ENCODE results near the gene MYOD1.

The MYOD1 gene

GRCh38 chr11:17719028-17719937 is at the start of gene MYOD1:
Gene MYOD1, plus strand, starts transcription at chr11:17719571. Its CDS starts 212 bp downstream, at chr11:17719783.
- DNase-seq, result no peak

- no peak for DNase-seq
These were observed 46.9 kb upstream of the MYOD1 start for GRCh38 chr11:17672469-17672868.

GRCh38 chr11:17673951-17674350 is 45.4 kb upstream of the MYOD1 start:
- no peak for DNase-seq

GRCh38 chr11:17682848-17683247 is 36.5 kb upstream of the MYOD1 start:
- no peak for DNase-seq

- DNase-seq, result no peak
These were observed 35.8 kb upstream of the MYOD1 start for GRCh38 chr11:17683377-17684161.

GRCh38 chr11:17684550-17684949 is 34.8 kb upstream of the MYOD1 start:
- DNase-seq, result no peak

DNA sequence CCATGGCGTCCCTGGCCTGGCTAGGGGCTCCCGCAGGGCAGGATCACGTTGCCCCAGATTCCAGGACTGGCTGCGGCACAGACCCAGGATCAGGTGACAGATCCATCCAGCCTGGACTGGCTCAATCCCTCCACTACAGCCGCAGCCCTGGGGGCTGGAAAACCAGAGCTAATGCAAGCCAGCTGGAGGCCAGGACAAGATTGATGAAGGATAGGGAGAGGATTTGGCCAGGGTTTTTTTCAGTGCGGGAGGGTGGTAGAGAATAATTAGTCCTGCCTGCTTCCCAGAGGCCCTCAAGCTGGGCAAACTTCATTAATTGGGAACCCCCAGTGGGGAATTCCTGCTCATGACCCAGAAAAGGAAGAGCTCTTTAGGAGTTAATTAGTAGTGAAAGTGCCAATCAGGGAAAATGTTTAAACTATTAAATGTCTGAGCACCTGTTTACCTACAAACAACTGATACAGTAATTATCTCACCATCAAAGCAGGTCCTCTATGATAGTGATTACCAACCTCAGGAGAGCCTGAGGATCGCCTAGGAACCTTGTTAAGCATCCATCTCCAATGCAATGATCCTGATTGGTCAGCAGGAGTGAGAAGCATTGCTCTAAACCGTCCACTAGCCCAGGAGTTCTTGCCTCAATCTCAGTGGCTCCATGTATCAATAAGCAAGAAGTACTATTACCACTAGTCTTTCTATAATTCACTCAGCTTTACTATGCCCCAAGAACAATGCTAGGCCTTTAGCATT is 33.0 kb upstream of the MYOD1 start:
- no peak for DNase-seq

DNA sequence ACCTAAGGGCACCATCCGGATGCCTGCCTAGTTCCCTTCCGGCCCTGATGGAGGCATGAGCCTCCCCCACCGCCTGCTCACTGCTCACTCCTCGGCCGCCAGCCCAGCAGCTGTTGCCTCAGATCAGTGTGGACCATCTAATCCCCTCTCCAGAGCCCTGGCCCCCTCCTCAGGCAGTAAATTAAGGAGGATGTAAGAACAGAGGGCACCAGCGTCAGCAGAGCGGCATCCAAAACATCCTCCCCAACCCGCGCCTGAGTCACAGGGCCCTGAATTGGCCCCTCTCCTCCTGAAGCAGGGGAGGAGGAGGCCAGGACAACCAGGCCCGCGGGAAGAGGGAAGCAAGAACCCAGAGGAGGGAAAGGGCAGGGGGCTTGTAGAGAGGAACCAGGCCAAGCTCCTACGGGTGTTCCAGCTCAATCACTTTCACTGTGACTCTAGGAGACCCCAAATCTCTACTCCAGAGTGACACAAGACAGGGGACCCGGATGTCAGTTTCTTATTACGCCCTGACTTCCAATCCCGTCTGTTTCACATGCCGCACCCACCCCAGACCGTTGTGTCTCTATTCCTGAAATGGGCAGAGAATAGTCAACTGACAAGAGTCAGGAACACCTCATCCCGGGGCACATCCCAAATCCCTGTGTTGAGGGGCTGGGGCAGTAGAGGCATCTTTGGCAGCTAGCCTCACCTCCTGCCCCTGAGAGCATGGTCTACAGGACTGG is 31.3 kb upstream of the MYOD1 start:
- no peak for DNase-seq

- no peak for DNase-seq
These were observed 27.8 kb upstream of the MYOD1 start for GRCh38 chr11:17691550-17691949.

- no peak for DNase-seq
These were observed 27.4 kb upstream of the MYOD1 start for GRCh38 chr11:17691976-17692375.

- no peak for DNase-seq
These were observed 26.4 kb upstream of the MYOD1 start for GRCh38 chr11:17692931-17693330.

DNA sequence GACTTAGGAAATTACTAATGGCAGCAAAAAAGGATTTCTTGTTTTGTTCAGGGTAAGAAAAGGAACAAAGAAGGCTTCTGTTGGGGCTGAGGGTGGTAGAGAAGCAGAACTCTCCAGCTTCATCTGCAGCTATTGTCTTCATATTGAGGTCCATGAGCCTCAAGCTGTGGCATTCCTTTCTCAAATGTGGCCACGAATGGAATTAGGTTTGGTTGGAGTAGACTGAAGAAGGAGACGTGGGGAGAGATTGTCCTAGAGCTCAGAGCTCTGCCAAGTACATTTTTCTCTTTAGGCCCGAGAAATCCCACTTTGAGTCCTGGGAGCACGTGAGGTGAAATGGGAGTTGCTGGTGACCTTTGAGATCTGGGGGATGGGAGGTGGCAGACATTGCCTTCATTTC is 25.8 kb upstream of the MYOD1 start:
- DNase-seq, result no peak

DNA sequence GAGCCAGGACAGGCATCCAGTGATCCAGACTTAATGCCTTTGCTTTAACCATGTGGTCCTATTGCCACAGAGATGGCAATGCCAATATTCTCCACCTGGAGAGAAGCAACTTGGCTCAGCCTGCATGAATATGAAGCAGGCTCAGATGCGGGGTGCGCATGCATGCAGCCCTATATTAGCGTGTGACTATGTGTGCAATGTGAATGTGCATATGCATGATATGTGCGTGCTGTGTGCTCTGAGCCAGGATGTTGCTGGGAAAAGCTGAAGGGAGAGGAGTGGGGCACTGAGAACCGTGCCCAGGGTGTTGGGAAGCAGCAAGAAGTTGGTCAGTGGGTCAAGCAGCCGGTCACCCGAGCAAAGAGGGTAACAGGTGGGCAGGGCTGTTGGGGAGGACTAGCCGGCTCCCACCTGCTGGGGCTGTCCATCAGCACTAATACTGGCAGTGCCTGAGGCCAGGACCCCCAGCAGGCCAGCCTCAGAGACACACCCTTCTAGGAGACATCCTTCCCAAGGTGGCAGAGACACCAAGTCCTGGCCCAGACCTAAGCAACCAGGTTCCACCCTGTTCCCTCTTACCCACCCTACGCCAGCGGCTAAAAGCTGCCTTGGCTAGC is 24.8 kb upstream of the MYOD1 start:
- DNase-seq, result no peak

DNA sequence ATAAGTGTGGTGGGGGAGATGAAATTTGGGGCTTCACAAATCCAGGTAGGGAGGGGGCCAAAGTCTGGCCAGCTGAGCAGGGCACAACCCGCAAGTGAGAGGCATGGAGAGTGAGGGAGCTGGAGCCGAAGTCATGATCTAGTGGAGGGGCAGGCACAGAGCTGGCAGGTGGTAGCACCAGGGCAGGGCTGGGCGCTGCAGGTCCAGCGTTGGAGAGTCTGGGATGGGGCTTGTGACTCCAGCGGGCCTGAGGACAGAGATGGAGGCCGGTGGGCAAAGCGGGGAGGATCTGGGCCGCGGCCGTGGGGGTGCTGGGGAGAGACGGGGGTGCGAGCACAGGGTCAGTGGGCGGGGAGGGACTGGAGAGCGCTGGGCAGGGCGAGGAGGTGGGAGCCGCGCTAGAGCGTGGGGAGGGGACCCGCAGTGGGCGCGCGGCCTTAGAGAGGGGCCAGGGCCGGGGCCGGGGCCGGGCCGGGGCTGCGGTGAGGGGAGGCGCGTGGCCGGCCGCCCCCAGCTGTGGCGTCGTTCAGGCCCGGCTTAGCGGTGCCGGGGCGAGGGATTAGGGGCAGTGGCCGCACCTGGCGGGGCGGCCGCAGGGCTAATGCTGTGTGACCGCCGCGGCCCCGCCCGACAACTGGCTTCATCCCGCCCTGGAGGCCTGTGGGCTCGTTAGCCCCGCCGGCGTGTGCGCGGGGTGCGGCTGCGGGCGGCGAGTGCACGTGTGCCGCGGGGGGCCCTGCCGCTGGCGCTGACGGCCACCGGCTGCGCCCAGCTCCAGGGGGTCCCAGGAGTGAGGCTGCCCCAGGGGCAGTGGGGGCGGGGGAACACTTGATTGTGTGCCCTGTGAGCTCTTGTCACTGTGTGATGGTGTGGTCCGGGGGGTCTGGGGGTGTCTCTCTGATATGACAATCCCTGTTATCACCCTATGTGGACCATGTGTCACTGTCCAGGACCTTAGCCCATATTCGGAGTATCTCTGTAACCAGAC is 23.6 kb upstream of the MYOD1 start:
- DNase-seq, result no peak

- DNase-seq, result no peak
These were observed 22.6 kb upstream of the MYOD1 start for GRCh38 chr11:17696741-17697140.

DNA sequence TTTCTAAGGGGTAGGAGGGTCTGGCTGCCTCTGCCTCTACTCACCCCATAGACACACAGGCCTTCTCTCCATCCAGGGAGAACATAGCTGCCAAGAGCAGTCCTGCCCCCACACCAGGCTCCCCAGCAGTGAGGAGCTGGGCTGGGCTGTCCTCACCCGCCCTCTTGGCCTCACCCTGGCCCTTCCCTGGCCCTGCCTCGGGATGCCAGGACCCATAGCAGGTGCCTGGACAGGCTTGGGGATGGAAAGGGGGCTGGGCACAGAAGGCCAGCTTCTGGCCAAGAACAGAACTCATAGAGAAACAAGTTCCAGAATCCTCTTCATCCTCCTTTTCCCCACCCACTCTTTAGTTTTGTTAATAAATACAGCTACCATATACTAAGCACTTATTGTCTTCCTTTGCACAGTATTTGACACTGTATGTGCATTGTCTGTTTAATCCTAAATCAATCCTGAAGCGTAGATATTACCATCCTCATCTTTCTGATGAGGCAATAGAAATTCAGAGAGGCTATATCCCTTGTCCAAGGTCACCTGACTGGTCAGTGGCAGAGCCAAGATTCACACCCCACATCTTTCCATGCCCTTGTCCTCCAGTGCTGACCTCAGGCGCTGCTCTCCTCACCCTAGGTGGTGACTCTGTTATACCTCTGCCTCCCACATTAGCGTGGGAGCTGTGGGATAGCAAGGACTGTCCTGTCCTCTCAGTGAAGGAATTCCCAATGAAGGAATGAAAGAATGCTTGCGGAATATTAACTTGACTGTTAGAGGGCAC is 22.0 kb upstream of the MYOD1 start:
- DNase-seq, result no peak

GRCh38 chr11:17699147-17700114 is 19.9 kb upstream of the MYOD1 start:
- DNase-seq, result no peak

DNA sequence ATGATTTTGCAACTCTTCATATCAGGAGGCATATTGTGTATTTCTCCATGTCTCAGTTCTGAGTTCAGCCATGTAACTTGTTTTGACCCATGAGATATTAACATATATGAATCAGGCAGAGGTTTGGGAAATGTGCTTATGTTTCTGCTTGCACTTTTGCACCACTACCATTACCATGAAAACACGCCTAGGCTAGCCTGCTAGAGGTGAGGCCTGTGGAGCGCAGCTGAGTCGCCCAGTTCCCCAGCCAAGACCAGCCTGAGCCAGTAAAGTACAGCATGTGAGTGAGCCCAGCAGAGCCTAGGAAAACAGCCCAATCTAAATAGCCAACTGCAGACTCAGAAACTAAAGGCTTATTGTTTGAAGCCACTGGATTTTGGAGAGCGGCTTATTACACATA is 18.4 kb upstream of the MYOD1 start:
- DNase-seq, result no peak

DNA sequence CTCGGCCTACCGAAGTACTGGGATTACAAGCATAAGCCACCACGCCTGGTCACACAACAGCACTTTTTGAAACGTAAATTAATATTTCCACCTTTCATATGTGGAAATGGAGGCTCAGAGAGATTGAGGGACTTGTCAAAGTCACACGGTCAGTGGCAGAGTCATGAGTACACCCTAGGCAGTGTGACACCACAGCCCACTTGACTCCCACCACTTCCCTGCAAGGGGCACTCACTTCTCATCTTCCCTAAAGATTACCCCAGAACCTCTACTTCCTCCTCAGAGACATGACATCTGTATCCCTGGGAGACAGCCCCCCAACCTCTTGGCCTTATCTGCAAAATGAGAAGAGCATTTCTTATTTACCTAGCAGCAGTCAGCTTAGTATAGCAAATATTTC is 16.5 kb upstream of the MYOD1 start:
- no peak for DNase-seq
